H9 (cell line): Measurements from ENCODE around the gene TCF25. TPM values are rescaled to one million over a fixed set of nuclear protein-coding genes. Genes with fewer than 3 reads are reported as not detected.

Source experiments
- DNase-seq: peaks from one replicate; pipeline ENCODE4 v3.0.0-alpha.2; 2017
- H2AFZ ChIP-seq: one replicate; pipeline ENCODE4 v1.6.1; 2013; ENCODE audit warnings: mild to moderate bottlenecking, low read length, control low read depth, moderate library complexity
- H2AK5ac ChIP-seq: 2 replicates; pipeline ENCODE4 v1.6.1; 2013; ENCODE audit warnings: low read length, control low read depth, mixed read lengths; ENCODE audit not compliant: insufficient read length
- H2BK120ac ChIP-seq: one replicate; pipeline ENCODE4 v1.6.1; 2013; ENCODE audit warnings: low read depth, mild to moderate bottlenecking, low read length, control low read depth, inconsistent platforms; ENCODE audit not compliant: poor library complexity, severe bottlenecking
- H2BK12ac ChIP-seq: 2 replicates; pipeline ENCODE4 v1.6.1; 2013; ENCODE audit warnings: low read length, control low read depth, mixed read lengths, low read depth; ENCODE audit not compliant: insufficient read length
- H2BK15ac ChIP-seq: 2 replicates; pipeline ENCODE4 v1.6.1; 2013; ENCODE audit warnings: low read depth, low read length, control low read depth
- H2BK20ac ChIP-seq: one replicate; pipeline ENCODE4 v1.6.1; 2013; ENCODE audit warnings: low read depth, mild to moderate bottlenecking, low read length, control low read depth, inconsistent platforms; ENCODE audit not compliant: poor library complexity, severe bottlenecking
- H2BK5ac ChIP-seq: 2 replicates; pipeline ENCODE4 v1.6.1; 2013; ENCODE audit warnings: low read length, control low read depth, mixed read lengths; ENCODE audit not compliant: insufficient read length
- H3K14ac ChIP-seq: 2 replicates; pipeline ENCODE4 v1.6.1; 2013; ENCODE audit warnings: low read length, control low read depth; ENCODE audit not compliant: insufficient read depth
- H3K18ac ChIP-seq: 2 replicates; pipeline ENCODE4 v1.6.1; 2013; ENCODE audit warnings: low read depth, mild to moderate bottlenecking, mixed read lengths, low read length, control low read depth; ENCODE audit not compliant: insufficient read length
- H3K23ac ChIP-seq: 2 replicates; pipeline ENCODE4 v1.6.1; 2013; ENCODE audit warnings: low read length, control low read depth, mixed read lengths, low read depth; ENCODE audit not compliant: insufficient read length
- H3K23me2 ChIP-seq: 2 replicates; pipeline ENCODE4 v1.6.1; 2013; ENCODE audit warnings: low read depth, mild to moderate bottlenecking, mixed read lengths, low read length, control low read depth; ENCODE audit not compliant: insufficient read length, poor library complexity, severe bottlenecking
- H3K27ac ChIP-seq: 2 replicates; pipeline ENCODE4 v1.5.1; 2013; ENCODE audit warnings: low read length, control low read depth, mixed read lengths, low read depth; ENCODE audit not compliant: insufficient read length
- H3K27me3 ChIP-seq: 2 replicates; pipeline ENCODE4 v1.6.1; 2013; ENCODE audit warnings: low read length, control low read depth, inconsistent platforms; ENCODE audit not compliant: insufficient read depth
- H3K4ac ChIP-seq: 2 replicates; pipeline ENCODE4 v1.6.1; 2013; ENCODE audit warnings: low read depth, mild to moderate bottlenecking, control low read depth, inconsistent platforms, low read length, moderate library complexity
- H3K4me1 ChIP-seq: 2 replicates; pipeline ENCODE4 v1.6.1; 2013; ENCODE audit warnings: low read length, control low read depth, inconsistent platforms; ENCODE audit not compliant: insufficient read depth
- H3K4me2 ChIP-seq: 2 replicates; pipeline ENCODE4 v1.6.1; 2013; ENCODE audit warnings: low read length, control low read depth, mixed read lengths; ENCODE audit not compliant: insufficient read length, insufficient read depth
- H3K56ac ChIP-seq: 2 replicates; pipeline ENCODE4 v1.6.1; 2013; ENCODE audit warnings: low read depth, mild to moderate bottlenecking, mixed read lengths, low read length, control low read depth; ENCODE audit not compliant: insufficient read length
- H3K79me1 ChIP-seq: 2 replicates; pipeline ENCODE4 v1.6.1; 2013; ENCODE audit warnings: low read depth, mild to moderate bottlenecking, moderate library complexity, low read length, control low read depth, inconsistent platforms; ENCODE audit not compliant: insufficient read depth, poor library complexity, severe bottlenecking
- H3K79me2 ChIP-seq: 2 replicates; pipeline ENCODE4 v1.6.1; 2013; ENCODE audit warnings: low read length, control low read depth, inconsistent platforms; ENCODE audit not compliant: insufficient read depth
- H3K9ac ChIP-seq: 2 replicates; pipeline ENCODE4 v1.6.1; 2013; ENCODE audit warnings: low read length, control low read depth, mixed read lengths; ENCODE audit not compliant: insufficient read length; ENCODE audit errors: extremely low read depth
- H3K9me3 ChIP-seq: one replicate; pipeline ENCODE4 v1.6.1; 2013; ENCODE audit warnings: low read depth, low read length, inconsistent platforms; ENCODE audit not compliant: control insufficient read depth
- H3T11ph ChIP-seq: one replicate; pipeline ENCODE4 v1.6.1; 2013; ENCODE audit warnings: mild to moderate bottlenecking, low read length, control low read depth, inconsistent platforms
- H4K20me1 ChIP-seq: one replicate; pipeline ENCODE4 v1.6.1; 2013; ENCODE audit not compliant: control insufficient read depth, insufficient read length, insufficient read depth
- H4K5ac ChIP-seq: 2 replicates; pipeline ENCODE4 v1.6.1; 2013; ENCODE audit warnings: low read depth, mild to moderate bottlenecking, mixed read lengths, low read length, control low read depth; ENCODE audit not compliant: insufficient read length
- H4K8ac ChIP-seq: replicated peaks from 2 replicates; pipeline ENCODE4 v1.6.1; 2013; ENCODE audit warnings: low read length, control low read depth, mixed read lengths, low read depth; ENCODE audit not compliant: insufficient read length
- H4K91ac ChIP-seq: 2 replicates; pipeline ENCODE4 v1.6.1; 2013; ENCODE audit warnings: low read depth, mild to moderate bottlenecking, moderate library complexity, mixed read lengths, low read length, control low read depth; ENCODE audit not compliant: insufficient read length
- H3K27ac Mint-ChIP-seq, 3 experiments: 2 replicates in 2 of 3; 3 replicates in 1 of 3; pipeline ENCODE4 v1.8.0; 2020 to 2021; ENCODE audit warnings: mixed read lengths in 3 of 3, mild to moderate bottlenecking in 1 of 3, moderate library complexity in 1 of 3
- H3K27me3 Mint-ChIP-seq: 2 replicates; pipeline ENCODE4 v1.8.0; 2021; ENCODE audit warnings: low read depth, mild to moderate bottlenecking, moderate library complexity, mixed read lengths
- H3K36me3 Mint-ChIP-seq, 3 experiments: 2 replicates in 2 of 3; 3 replicates in 1 of 3; pipeline ENCODE4 v1.8.0; 2020 to 2021; ENCODE audit warnings: low read depth in 3 of 3, mixed read lengths in 3 of 3; ENCODE audit not compliant: insufficient read depth in 1 of 3
- H3K4me1 Mint-ChIP-seq, 2 experiments: 2 replicates each; pipeline ENCODE4 v1.8.0; 2020; ENCODE audit warnings: mixed read lengths in 2 of 2
- H3K4me3 Mint-ChIP-seq, 2 experiments: 2 replicates in 1 of 2; 3 replicates in 1 of 2; pipeline ENCODE4 v1.8.0; 2020 to 2021; ENCODE audit warnings: mild to moderate bottlenecking in 2 of 2, mixed read lengths in 2 of 2, moderate library complexity in 1 of 2
- H3K9me3 Mint-ChIP-seq, 2 experiments: 2 replicates in 1 of 2; 3 replicates in 1 of 2; pipeline ENCODE4 v1.8.0; 2020; ENCODE audit warnings: mild to moderate bottlenecking in 2 of 2, mixed read lengths in 2 of 2, moderate library complexity in 1 of 2
- WGBS: extraction: QIAGEN DNeasy Blood & Tissue Kit; methylation state at CpG from one replicate; pipeline ENCODE4 v1.1.7; 2013; ENCODE audit warnings: missing lambda C conversion rate, low lambda C conversion rate, mixed read lengths; ENCODE audit not compliant: insufficient read length; ENCODE audit errors: extremely low coverage; 5-methylcytosine and 5-hydroxymethylcytosine counted together
- total RNA-seq: library from RNA; stranded (reverse); gene quantifications from 2 replicates; pipeline ENCODE4 v1.2.1, GENCODE V29; 2021
- TF ChIP-seq, protein P1 (sequence below): fragments of 200-600 bp; sonication (generic); conservative IDR thresholded peaks from 3 replicates; pipeline ENCODE4 v1.8.0; 2021; ENCODE audit warnings: antibody characterized with exemption, mild to moderate bottlenecking

Gene TCF25
- total RNA-seq, 1 experiment from 2014 or later: 109 TPM

DNA sequence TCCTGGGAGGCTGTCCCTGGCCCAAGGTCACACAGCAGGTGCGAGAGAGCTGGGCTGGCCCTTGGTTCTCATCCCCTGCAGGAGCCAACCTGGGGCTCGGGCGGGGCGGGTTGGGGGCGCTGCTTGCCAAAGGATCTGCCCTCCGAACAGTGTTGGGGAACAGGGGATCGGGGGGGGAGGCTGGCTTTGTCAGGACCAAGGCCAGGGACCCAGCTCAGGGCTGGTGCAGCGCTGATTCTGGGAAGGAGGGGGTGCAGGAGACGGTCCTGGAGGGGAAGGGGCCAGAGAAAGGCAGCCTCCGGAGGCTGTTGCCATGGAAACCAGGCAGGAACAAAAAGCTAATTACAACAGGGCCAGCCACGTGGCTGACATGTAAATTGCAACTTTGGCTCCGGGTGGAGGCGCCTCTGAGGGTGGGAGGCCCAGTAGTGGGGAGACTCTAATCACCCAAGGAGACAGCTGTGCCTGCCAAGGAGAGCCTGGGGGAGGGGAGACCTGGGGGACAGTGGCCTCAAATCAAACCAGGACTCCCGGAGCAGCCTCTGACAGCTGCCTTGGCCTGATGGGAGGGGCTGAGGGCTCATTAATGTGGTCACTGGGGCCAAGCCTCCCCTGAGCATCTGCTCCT lies 51.0 kb downstream of the TCF25 start:
- H3K27me3 Mint-ChIP-seq: peaks cover 17% of the 10 kb centered on the region
- Histone ChIP-seq H2AFZ (no peak overlapping the region), H2BK5ac (no peak overlapping the region), H3K23me2 (peaks cover 18% of the 10 kb centered on the region), H2BK20ac (no peak overlapping the region), H2BK12ac (no peak overlapping the region), H3K4me1 (no peaks in the 10 kb centered on the region; the same call in 1 of the 2 replicates), H3K18ac (no peak overlapping the region), H3K27ac (no peak overlapping the region), H3T11ph (no peak overlapping the region), H3K4ac (no peak overlapping the region), H3K27me3 (no peaks in the 10 kb centered on the region), H4K91ac (no peak overlapping the region), H3K9me3 (no peaks in the 10 kb centered on the region), H3K14ac (no peak overlapping the region), H2BK15ac (no peak overlapping the region), H3K79me2 (0 out of 2 replicates have a peak, but pooled peaks cover 2% of the 10 kb centered on the region), H2BK120ac (no peak overlapping the region), H2AK5ac (no peak overlapping the region), H3K79me1 (peaks cover 3% of the 10 kb centered on the region), H4K5ac (no peak overlapping the region), H3K23ac (no peak overlapping the region), H3K9ac (no peak overlapping the region), H4K8ac (no peak overlapping the region), H4K20me1 (no peaks in the 10 kb centered on the region), H3K56ac (no peak overlapping the region), H3K4me2 (peak overlapping the region; percentile 62)
- WGBS: no CpG with 5 or more reads among the region's 14 CpGs
- H3K36me3 Mint-ChIP-seq: peaks cover under 1 to 8% (median 5%) of the 10 kb centered on the region in 3 experiments; a peak in 5 of 7 replicates
- H3K9me3 Mint-ChIP-seq: no peaks in the 10 kb centered on the region; a peak in 1 of 5 replicates
- H3K4me1 Mint-ChIP-seq: peaks cover 24 to 35% of the 10 kb centered on the region in 2 experiments
- H3K27ac Mint-ChIP-seq: peak overlapping the region in 1 of 3 experiments; percentile 53; a peak in 1 of 7 replicates
- H3K4me3 Mint-ChIP-seq: peak overlapping the region; percentile 67 to 80
- DNase-seq: peak; percentile 85
- TF ChIP-seq, protein P1, sequence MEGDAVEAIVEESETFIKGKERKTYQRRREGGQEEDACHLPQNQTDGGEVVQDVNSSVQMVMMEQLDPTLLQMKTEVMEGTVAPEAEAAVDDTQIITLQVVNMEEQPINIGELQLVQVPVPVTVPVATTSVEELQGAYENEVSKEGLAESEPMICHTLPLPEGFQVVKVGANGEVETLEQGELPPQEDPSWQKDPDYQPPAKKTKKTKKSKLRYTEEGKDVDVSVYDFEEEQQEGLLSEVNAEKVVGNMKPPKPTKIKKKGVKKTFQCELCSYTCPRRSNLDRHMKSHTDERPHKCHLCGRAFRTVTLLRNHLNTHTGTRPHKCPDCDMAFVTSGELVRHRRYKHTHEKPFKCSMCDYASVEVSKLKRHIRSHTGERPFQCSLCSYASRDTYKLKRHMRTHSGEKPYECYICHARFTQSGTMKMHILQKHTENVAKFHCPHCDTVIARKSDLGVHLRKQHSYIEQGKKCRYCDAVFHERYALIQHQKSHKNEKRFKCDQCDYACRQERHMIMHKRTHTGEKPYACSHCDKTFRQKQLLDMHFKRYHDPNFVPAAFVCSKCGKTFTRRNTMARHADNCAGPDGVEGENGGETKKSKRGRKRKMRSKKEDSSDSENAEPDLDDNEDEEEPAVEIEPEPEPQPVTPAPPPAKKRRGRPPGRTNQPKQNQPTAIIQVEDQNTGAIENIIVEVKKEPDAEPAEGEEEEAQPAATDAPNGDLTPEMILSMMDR: no peak
